ENCODE data around the gene SPATA12. TPM values are rescaled to one million over a fixed set of nuclear protein-coding genes. Genes with fewer than 3 reads are reported as not detected.

Gene SPATA12
- total RNA-seq, 1 donor, result not detected

DNA sequence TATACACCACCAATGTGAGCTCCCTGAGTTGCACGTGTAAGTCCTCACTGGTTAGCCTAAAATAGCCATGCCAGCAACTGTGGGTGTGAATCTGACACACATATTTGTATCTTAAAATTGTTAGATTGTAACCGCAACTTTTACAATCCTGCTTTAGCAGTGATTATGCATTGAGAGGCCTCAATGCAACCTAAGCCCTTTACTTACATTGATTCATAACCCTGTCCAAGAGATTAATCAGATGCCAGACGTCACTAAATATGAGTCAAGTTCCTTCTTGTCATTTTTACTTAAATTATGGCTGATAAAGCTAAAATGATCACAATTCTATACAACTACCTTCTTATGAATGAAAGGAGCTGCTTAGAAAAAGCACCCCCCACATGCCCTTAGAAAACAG, 57.8 kb downstream of the SPATA12 start:
- H3K27me3 ChIP-seq (ENCODE audit: insufficient read depth, low read length), result peaks cover 6% of the 10 kb centered on the region
- no peak overlapping the region for H3K4me3 ChIP-seq (ENCODE audit: insufficient read depth, low read length)
- H4K20me1 ChIP-seq (ENCODE audit: insufficient read depth, low read length), result no peaks in the 10 kb centered on the region
- H3K79me2 ChIP-seq (ENCODE audit: insufficient read depth, low read length), result no peaks in the 10 kb centered on the region
- H3K9me3 ChIP-seq (ENCODE audit: low read depth, low read length), result no peaks in the 10 kb centered on the region
- H3K4me1 ChIP-seq (ENCODE audit: insufficient read depth, low read length), result no peaks in the 10 kb centered on the region
- no peak overlapping the region for H3K27ac ChIP-seq (ENCODE audit: low read depth, low read length)
- no peak overlapping the region for H2AFZ ChIP-seq (ENCODE audit: low read length)
- H3K4me2 ChIP-seq (ENCODE audit: insufficient read depth, low read length), result no peak overlapping the region
- DNase-seq (ENCODE audit: insufficient read length, low spot score, missing footprints), result no peak
- TF ChIP-seq, protein P1, sequence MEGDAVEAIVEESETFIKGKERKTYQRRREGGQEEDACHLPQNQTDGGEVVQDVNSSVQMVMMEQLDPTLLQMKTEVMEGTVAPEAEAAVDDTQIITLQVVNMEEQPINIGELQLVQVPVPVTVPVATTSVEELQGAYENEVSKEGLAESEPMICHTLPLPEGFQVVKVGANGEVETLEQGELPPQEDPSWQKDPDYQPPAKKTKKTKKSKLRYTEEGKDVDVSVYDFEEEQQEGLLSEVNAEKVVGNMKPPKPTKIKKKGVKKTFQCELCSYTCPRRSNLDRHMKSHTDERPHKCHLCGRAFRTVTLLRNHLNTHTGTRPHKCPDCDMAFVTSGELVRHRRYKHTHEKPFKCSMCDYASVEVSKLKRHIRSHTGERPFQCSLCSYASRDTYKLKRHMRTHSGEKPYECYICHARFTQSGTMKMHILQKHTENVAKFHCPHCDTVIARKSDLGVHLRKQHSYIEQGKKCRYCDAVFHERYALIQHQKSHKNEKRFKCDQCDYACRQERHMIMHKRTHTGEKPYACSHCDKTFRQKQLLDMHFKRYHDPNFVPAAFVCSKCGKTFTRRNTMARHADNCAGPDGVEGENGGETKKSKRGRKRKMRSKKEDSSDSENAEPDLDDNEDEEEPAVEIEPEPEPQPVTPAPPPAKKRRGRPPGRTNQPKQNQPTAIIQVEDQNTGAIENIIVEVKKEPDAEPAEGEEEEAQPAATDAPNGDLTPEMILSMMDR (IDR thresholded peaks at IDR 0.05; ENCODE audit: extremely low read depth, low read depth, low read length), result no peak
- no peaks in the 10 kb centered on the region for H3K36me3 ChIP-seq (ENCODE audit: insufficient read depth, low read length)

DNA sequence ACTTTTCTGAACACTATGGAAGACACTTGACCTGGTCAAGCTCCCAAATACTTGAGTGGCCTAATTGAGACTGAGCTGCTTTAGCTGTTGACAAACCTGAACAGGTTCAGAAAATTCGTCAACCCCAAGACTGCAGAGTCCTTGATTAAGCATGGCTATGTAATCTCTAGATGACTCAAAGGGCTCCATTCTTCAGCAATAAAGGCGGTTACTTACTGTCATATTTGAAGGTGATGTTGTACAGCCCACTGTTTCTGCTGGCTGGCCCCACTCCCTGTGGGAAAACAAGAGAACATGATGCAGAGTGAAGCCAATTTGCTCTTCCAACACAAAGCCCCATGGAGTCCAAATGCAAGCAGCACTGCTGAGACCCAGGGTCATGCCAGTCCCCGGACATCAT, 59.6 kb downstream of the SPATA12 start:
- TF ChIP-seq, protein P1 (IDR thresholded peaks at IDR 0.05; ENCODE audit: extremely low read depth, low read depth, low read length), result no peak
- no peaks in the 10 kb centered on the region for H3K79me2 ChIP-seq (ENCODE audit: insufficient read depth, low read length)
- H3K4me3 ChIP-seq (ENCODE audit: insufficient read depth, low read length), result no peak overlapping the region
- no peaks in the 10 kb centered on the region for H3K4me1 ChIP-seq (ENCODE audit: insufficient read depth, low read length)
- H3K9me3 ChIP-seq (ENCODE audit: low read depth, low read length), result no peaks in the 10 kb centered on the region
- H3K36me3 ChIP-seq (ENCODE audit: insufficient read depth, low read length), result no peaks in the 10 kb centered on the region
- H3K4me2 ChIP-seq (ENCODE audit: insufficient read depth, low read length), result no peak overlapping the region
- H2AFZ ChIP-seq (ENCODE audit: low read length), result no peak overlapping the region
- no peaks in the 10 kb centered on the region for H4K20me1 ChIP-seq (ENCODE audit: insufficient read depth, low read length)
- no peak overlapping the region for H3K27ac ChIP-seq (ENCODE audit: low read depth, low read length)
- no peak for DNase-seq (ENCODE audit: insufficient read length, low spot score, missing footprints)
- H3K27me3 ChIP-seq (ENCODE audit: insufficient read depth, low read length), result peaks cover 7% of the 10 kb centered on the region

DNA sequence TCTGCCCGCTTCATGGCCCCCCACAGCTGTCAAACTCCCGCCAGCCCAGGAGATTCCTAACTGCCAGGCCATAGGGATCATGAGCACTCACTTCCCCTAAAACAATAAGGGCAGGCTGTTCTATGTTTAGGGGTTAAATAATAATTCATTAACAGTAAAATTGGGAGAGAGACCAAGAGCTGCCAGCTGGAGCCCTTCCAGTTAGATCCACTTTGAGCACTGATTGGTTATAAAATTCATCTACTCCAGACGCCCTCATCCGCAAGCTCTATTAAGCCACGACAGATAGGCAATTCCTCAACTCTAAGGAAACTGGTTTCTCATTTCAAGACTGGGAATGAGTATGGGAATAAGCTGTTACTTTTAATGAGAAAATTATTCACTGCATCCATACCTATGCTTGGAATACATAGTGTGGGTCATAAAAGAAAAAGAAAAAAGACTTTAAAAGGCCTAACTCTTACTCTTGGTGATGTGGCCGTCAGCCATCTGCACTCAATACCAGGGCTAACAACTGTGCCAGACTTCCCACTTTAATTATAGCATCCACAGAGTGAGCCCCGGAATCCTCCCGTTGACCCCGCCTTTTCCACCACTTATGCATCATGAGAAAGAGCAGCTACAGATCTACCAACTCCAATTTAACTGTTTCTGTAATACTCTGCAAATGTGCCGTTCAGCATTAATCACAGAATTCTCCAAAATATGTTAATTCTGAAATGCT, 60.1 kb downstream of the SPATA12 start:
- Histone ChIP-seq H4K20me1 (ENCODE audit: insufficient read depth, low read length) (no peaks in the 10 kb centered on the region), H3K9me3 (ENCODE audit: low read depth, low read length) (no peaks in the 10 kb centered on the region), H3K27me3 (ENCODE audit: insufficient read depth, low read length) (peaks cover 7% of the 10 kb centered on the region), H3K4me2 (ENCODE audit: insufficient read depth, low read length) (no peak overlapping the region), H2AFZ (ENCODE audit: low read length) (no peak overlapping the region), H3K79me2 (ENCODE audit: insufficient read depth, low read length) (no peaks in the 10 kb centered on the region), H3K27ac (ENCODE audit: low read depth, low read length) (no peak overlapping the region), H3K36me3 (ENCODE audit: insufficient read depth, low read length) (no peaks in the 10 kb centered on the region), H3K4me3 (ENCODE audit: insufficient read depth, low read length) (no peak overlapping the region), H3K4me1 (ENCODE audit: insufficient read depth, low read length) (no peaks in the 10 kb centered on the region)
- TF ChIP-seq, protein P1 (IDR thresholded peaks at IDR 0.05; ENCODE audit: extremely low read depth, low read depth, low read length), result no peak
- DNase-seq (ENCODE audit: insufficient read length, low spot score, missing footprints), result no peak

Other genes starting within 250 kb of the SPATA12 start
- gene IL17RD, start 104.7 kb downstream of the SPATA12 start, total RNA-seq, result 2.2 and 3.5 TPM in 2 replicates
- 0.29 and 0.72 TPM in 2 replicates for gene HESX1, start 139.3 kb downstream of the SPATA12 start, total RNA-seq
- gene APPL1, start 167.1 kb downstream of the SPATA12 start, total RNA-seq, result 53.6 and 63.9 TPM in 2 replicates
- not detected in 2 replicates for gene ASB14, start 232.0 kb downstream of the SPATA12 start, total RNA-seq

Data from osteoblast (primary cell).